GM12874 (cell line): ENCODE measurements around the gene NUP160.

Experiments
- TF ChIP-seq, protein P1 (sequence below): IDR thresholded peaks from 2 replicates; pipeline ENCODE4 v1.5.1; 2011; ENCODE audit warnings: low read depth, mild to moderate bottlenecking, control low read depth, low read length, moderate library complexity; ENCODE audit not compliant: insufficient read depth

NUP160 gene

GRCh38 chr11:47863898-47864430 lies 15.8 kb upstream of the NUP160 start:
- TF ChIP-seq, protein P1, sequence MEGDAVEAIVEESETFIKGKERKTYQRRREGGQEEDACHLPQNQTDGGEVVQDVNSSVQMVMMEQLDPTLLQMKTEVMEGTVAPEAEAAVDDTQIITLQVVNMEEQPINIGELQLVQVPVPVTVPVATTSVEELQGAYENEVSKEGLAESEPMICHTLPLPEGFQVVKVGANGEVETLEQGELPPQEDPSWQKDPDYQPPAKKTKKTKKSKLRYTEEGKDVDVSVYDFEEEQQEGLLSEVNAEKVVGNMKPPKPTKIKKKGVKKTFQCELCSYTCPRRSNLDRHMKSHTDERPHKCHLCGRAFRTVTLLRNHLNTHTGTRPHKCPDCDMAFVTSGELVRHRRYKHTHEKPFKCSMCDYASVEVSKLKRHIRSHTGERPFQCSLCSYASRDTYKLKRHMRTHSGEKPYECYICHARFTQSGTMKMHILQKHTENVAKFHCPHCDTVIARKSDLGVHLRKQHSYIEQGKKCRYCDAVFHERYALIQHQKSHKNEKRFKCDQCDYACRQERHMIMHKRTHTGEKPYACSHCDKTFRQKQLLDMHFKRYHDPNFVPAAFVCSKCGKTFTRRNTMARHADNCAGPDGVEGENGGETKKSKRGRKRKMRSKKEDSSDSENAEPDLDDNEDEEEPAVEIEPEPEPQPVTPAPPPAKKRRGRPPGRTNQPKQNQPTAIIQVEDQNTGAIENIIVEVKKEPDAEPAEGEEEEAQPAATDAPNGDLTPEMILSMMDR, result no peak

DNA sequence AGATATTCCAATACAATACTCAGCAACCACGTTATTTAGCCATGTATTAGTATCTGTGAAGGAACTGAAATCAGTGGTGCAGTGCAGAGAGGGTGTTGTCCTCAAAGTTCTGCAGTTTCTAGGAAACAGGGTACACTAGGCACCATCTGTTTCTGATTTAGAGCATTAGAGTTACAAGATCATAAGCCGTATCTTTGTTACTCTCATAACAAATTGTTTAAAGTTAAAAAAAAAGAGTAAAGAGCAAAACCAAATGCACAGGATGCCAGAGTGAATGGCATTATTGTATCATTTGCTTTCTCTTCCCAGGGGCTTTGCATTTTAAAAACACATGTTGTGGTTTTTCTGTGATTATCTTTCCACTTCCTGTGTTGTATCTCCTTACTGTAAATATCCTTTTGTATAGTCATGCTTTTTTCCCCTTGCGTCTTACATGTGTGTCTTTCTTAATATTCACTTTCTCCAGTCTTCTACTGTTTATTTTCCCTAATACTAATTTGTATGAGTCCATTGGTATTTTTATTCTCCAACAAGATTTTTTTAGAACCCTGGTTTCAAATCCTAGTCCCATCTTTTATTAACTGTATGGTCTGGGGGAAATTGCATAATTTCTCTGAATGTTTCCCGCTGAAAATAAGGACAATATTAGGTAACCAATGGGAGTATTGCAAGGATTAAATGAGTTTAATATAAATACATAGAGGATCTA lies 15.2 kb upstream of the NUP160 start:
- TF ChIP-seq, protein P1, result no peak

- TF ChIP-seq, protein P1, result no peak
These were observed 13.6 kb upstream of the NUP160 start for GRCh38 chr11:47861728-47862127.

- TF ChIP-seq, protein P1, result no peak
These were observed 12.4 kb upstream of the NUP160 start for GRCh38 chr11:47860536-47860935.

GRCh38 chr11:47857892-47858543 lies 9.9 kb upstream of the NUP160 start:
- TF ChIP-seq, protein P1, result no peak

GRCh38 chr11:47857485-47857884 lies 9.3 kb upstream of the NUP160 start:
- TF ChIP-seq, protein P1, result no peak

DNA sequence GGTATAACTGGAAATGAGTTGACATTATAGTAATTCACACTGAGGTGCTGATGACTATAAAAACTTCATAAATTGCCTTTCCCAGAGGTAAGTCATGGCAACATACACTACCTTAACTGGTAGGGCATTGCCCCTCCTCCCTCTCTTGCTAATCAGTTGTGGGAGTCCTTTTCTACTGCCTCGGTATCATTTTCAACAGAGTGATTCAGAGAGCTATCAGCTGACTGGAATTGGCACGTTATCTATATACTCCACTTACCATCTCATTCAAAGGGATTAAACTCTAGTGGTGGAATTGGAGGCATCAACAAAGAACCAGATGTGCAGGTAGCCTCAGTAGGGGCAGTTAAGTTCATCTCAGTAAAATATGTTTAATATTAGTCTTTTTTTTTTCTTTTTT lies 8.0 kb upstream of the NUP160 start:
- TF ChIP-seq, protein P1, result no peak
